ENCODE measurements around the gene ACP5.
A peak's percentile ranks its signal among the peaks of the same experiment; 100 is the strongest.

ACP5 gene

DNA sequence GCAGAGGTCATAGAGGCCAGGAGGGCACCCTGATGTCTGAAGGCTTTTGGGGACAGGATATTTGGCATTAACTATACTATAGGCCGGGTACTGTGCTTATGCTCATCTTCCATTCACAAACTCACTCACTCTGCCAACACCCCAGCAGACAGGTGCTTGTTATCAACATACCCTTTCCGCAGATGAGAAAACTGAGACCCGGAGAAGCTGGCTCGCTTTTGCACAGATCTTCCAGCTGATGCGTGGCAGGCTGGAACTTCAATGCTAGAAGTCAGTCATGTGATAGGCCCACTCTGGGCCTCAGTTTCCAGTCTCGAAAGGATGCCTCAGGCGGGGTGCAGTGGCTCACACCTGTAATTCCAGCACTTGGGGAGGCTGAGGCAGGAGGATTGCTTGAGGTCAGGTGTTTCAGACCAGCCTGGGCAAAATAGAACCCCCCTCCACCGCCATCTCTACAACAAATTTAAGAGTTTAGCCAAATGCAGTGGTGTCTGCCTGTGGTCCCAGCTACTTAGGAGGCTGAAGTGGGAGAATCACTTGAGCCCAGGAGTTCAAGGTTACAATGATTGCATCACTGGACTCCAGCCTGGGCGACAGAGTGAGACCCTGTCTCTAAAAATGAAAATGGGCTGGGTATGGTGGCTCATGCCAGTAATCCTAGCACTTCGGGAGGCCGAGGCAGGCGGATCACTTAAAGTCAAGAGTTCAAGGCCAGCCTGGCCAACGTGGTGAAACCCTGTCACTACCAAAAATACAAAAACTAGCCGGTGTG is 29.3 kb downstream of the ACP5 start:
- no peak for DNase-seq (ENCODE audit: low read depth in 2 of 2)

GRCh38 chr19:11541238-11541637 is 36.2 kb downstream of the ACP5 start:
- no peak for DNase-seq (ENCODE audit: low read depth in 2 of 2)

- no peak for DNase-seq (ENCODE audit: low read depth in 2 of 2)
These were observed 36.8 kb downstream of the ACP5 start for GRCh38 chr19:11540645-11541044.

DNA sequence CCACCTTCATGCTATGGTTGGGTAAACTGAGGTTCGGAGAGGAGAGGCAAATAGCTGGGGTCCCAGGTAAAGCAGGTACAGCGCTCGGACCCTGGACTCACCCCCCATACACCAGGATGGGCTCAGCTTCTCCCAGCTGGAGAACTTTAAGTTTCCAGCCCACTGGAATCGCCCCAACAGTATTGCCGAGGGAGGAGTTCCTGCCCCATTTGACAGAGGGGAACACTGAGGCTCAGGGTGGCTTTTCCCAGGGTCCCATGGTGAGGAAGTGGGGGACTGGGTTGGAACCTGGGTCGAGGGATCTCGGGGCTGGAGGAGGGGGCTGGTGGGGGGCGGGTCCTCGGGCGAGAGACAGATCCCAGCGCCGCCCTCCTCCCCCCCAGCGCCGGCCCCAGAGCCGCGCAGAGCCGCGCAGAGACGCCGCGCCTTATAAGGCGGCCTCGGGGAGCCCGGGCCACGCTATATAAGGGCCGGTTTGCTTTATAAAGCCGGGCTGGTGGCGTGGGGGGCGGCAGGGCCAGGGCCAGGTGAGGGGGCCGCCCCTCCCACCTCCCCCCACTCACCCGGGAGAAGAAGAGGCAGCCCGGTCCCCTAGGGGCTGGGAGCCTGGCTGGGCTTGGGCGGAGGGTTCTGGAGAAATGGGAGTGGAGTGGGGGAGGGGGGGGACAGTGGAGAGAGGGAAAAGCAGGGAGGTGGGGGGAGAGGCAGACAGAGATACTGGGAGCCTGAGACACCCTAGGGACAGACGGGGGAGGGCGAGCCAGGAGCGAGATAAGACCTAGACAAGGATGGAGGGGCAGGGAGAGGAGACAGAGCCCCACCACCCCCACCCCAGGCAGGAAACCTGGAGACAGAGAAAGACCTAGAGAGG is 37.7 kb downstream of the ACP5 start:
- DNase-seq (ENCODE audit: low read depth in 2 of 2), result peak; percentile 31 to 35

GRCh38 chr19:11538232-11539036 is 39.0 kb downstream of the ACP5 start, which contains the start of gene CNN1:
Gene CNN1 (plus strand): TSS chr19:11538851. CDS start chr19:11538928, 77 bp downstream.
- DNase-seq (ENCODE audit: low read depth in 2 of 2), result peak; percentile 75 to 82

GRCh38 chr19:11535792-11536595 is 41.5 kb downstream of the ACP5 start:
- DNase-seq (ENCODE audit: low read depth in 2 of 2), result peak; percentile 65 to 67

DNA sequence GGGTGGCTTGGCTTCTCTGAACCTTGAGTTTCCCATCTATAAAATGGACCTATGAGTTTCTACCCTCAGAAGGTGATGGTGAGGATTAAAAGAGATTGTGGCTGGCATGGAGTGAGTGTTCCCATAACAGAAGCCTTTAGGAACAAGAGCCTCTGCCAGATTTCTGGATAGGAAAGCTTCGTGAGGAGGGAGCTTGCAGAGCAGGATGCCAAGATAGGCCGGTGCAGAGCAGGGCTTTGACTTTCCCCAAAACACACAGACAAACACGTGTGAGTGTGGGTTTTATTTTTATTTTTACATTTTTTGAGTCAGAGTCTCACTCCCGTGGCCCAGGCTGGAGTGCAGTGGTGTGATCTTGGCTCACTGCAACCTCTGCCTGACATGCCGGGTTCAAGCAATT is 42.5 kb downstream of the ACP5 start:
- DNase-seq (ENCODE audit: low read depth in 2 of 2), result no peak

DNA sequence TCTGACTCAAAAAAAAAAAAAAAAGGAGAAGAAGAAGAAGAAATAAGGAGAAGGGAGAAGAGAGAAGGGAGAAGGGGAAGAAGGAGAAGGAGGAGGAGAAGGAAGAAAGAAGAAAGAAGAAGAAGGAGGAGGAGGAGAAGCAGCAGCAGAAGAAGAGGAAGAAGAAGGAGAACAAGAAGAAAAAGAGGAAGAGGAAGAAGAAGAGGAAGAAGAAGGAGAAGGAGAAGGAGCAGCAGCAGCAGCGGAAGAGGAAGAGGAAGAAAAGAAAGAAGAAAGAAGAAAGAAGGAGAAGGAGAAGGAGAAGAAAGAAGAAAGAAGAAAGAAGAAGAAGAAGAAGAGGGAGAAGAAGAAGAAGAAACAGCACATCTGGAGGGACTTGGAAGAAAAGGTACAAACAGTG is 42.9 kb downstream of the ACP5 start:
- no peak for DNase-seq (ENCODE audit: low read depth in 2 of 2)

- peak in 1 of 2 experiments; percentile 40 for DNase-seq (ENCODE audit: low read depth in 2 of 2)
These were observed 47.0 kb downstream of the ACP5 start for GRCh38 chr19:11530432-11530831.

DNA sequence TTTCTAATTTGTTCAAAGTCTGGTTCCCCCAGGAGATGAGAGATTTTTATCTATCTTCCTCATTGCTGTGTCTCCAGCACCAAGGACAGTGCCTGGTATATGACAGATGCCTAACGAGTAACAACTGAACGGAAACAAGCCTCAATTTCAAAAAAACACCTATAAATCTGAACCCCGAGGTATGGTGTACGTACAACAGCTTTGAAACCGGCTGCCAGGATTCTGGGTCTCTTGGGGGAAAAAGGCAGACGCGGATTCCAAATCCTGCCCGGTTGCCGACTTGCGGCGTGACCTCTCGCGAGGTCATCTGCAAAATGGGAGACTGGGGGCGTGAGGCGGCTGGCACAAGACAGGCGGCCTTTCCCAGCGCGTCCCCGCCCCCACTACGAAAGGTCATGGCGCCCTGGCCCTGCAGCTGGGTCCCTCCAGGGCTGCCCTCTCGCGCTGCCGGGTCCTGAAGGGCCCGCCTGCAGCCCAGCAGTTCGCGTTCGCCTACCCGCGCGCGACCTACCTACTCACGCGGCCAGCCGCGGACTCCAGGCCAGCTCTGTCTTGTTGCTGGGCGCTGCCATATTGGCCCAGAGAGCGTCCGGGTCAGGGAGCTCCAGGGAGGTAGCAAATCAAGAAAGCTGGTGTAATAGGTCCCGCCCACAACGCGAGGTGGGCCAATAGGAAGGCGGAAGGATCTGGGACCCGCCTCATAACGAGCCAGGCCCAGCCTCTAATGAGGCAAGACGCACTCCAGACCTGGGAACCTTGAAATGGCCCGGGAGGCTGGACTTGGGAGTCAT is 48.7 kb downstream of the ACP5 start, which contains the start of gene ECSIT:
ECSIT (minus strand) TSS at position 584 of the 791 bp plus-strand sequence. CDS start 9,964 bp downstream, outside the sequence.
- peak; percentile 95 for DNase-seq (ENCODE audit: low read depth in 2 of 2)

Measured in fibroblast of skin of left biceps (primary cell).